ENCODE measurements around the gene UGT8. TPM values are rescaled to one million over a fixed set of nuclear protein-coding genes. Genes with fewer than 3 reads are reported as not detected.

The UGT8 gene
- total RNA-seq, 1 donor from 2014 or later: 2.1 TPM

DNA sequence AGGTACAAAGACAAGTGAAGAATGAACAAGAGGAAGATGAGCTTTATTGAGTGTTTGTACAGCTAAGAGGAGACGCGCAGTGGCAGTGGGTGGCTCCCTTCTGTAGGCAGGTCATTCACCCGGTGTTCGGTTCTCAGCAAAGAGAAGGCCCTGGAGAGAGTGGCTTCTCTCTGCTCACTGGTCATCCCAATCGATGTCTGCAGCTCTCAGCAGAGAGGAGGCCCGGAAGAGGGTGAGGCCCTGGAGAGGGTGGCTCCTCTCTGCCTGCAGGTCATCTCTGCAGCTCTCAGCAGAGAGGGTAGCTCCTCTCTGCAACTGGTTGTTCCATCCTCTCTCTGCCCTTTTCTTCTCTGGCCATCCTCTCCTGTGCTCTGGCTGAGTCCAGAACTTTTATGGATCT, 126.5 kb downstream of the UGT8 start:
- no peaks in the 10 kb centered on the region for H3K36me3 ChIP-seq (ENCODE audit: control insufficient read depth in 3 of 3, insufficient read depth in 3 of 3, low read length in 3 of 3)
- H3K4me3 ChIP-seq (ENCODE audit: low read length in 3 of 3): no peak overlapping the region
- H3K4me1 ChIP-seq (ENCODE audit: control insufficient read depth in 3 of 3, insufficient read depth in 3 of 3, low read length in 3 of 3): no peaks in the 10 kb centered on the region
- no peaks in the 10 kb centered on the region for H3K9me3 ChIP-seq (ENCODE audit: control insufficient read depth in 3 of 3, low read length in 3 of 3)
- H3K27ac ChIP-seq (ENCODE audit: low read depth, low read length): no peak overlapping the region
- peaks cover 0 to 5% (median 3%) of the 10 kb centered on the region in 3 donors for H3K27me3 ChIP-seq (ENCODE audit: control insufficient read depth in 3 of 3, insufficient read depth in 3 of 3, low read length in 3 of 3)
- H3K9ac ChIP-seq (ENCODE audit: low read depth in 1 of 3, low read length in 3 of 3): no peak overlapping the region

- Histone ChIP-seq H3K27ac (ENCODE audit: low read depth, low read length) (no peak overlapping the region), H3K4me3 (ENCODE audit: low read length in 3 of 3) (no peak overlapping the region), H3K9me3 (ENCODE audit: control insufficient read depth in 3 of 3, low read length in 3 of 3) (no peaks in the 10 kb centered on the region), H3K36me3 (ENCODE audit: control insufficient read depth in 3 of 3, insufficient read depth in 3 of 3, low read length in 3 of 3) (no peaks in the 10 kb centered on the region), H3K27me3 (ENCODE audit: control insufficient read depth in 3 of 3, insufficient read depth in 3 of 3, low read length in 3 of 3) (peaks cover 0 to 5% (median 3%) of the 10 kb centered on the region in 3 donors), H3K9ac (ENCODE audit: low read depth in 1 of 3, low read length in 3 of 3) (no peak overlapping the region), H3K4me1 (ENCODE audit: control insufficient read depth in 3 of 3, insufficient read depth in 3 of 3, low read length in 3 of 3) (no peaks in the 10 kb centered on the region)
Measured at GRCh38 chr4:114727461-114727860, 128.9 kb downstream of the UGT8 start.

Small RNA genes lying within 50 kb of the gene (small RNA-seq; reads per million reads assigned to genes)
- 1.7 reads per million, percentile 84 among the genes with 10 or more reads in this experiment for gene MIR577
